B cell (primary cell): ENCODE results near the gene PREB. TPM values are rescaled to one million over a fixed set of nuclear protein-coding genes. Genes with fewer than 3 reads are reported as not detected.

Source experiments
- ATAC-seq: fragments of 200-7000 bp; cut with Tn5 transposase; one replicate; pipeline ENCODE4 v1.10.0; 2021; ENCODE audit warnings: low read depth, mild to moderate bottlenecking, moderate number of reproducible peaks, moderate library complexity
- CTCF ChIA-PET: fragments of 350-600 bp; sonication (Branson Sonifier 250); formaldehyde crosslinking; loops from one replicate; lab custom pipeline; 2021; ENCODE audit warnings: antibody characterized with exemption, inconsistent platforms; lab: Charles Lee
- POLR2A ChIA-PET: fragments of 350-600 bp; sonication (Branson Sonifier 250); formaldehyde crosslinking; loops from one replicate; lab custom pipeline; 2021; ENCODE audit warnings: antibody characterized with exemption; lab: Charles Lee
- DNase-seq: peaks from one replicate; pipeline ENCODE4 v3.0.0; 2013
- H2AFZ ChIP-seq: 2 replicates; pipeline ENCODE4 v1.6.1; 2012; ENCODE audit warnings: mild to moderate bottlenecking, low read depth, low read length; ENCODE audit not compliant: insufficient read depth, poor library complexity, severe bottlenecking
- H3K27ac ChIP-seq, 2 donors: 1 replicate in 1 of 2; 2 replicates in 1 of 2; pipeline ENCODE4 v1.5.1; 2012 to 2013; ENCODE audit warnings: low read length in 2 of 2, mild to moderate bottlenecking in 2 of 2, moderate library complexity in 1 of 2
- H3K27me3 ChIP-seq, 4 experiments: fragments of 200-600 bp in 1 of 4; sonication (generic) in 1 of 4; replicated peaks in 1 of 4; 1 replicate in 2 of 4; 2 replicates in 2 of 4; pipeline versions ENCODE4 v1.6.1 to v1.7.0; 2013 to 2016; ENCODE audit warnings: low read length in 3 of 4, mild to moderate bottlenecking in 2 of 4, mixed read lengths in 1 of 4, moderate library complexity in 1 of 4; ENCODE audit not compliant: insufficient read depth in 4 of 4, control insufficient read depth in 3 of 4; ENCODE audit errors: control extremely low read depth in 1 of 4
- H3K36me3 ChIP-seq, 2 experiments: replicated peaks in 1 of 2; 1 replicate in 1 of 2; 2 replicates in 1 of 2; pipeline versions ENCODE4 v1.6.1 to v1.7.1; 2013; ENCODE audit warnings: low read length in 1 of 2; ENCODE audit not compliant: insufficient read depth in 2 of 2, control insufficient read depth in 1 of 2; ENCODE audit errors: control extremely low read depth in 1 of 2, extremely low read depth in 1 of 2
- H3K4me1 ChIP-seq, 2 donors: fragments of 200-600 bp in 1 of 2; sonication (generic) in 1 of 2; 1 replicate in 1 of 2; 2 replicates in 1 of 2; pipeline versions ENCODE4 v1.5.1 to v1.6.1; 2013 to 2017; ENCODE audit warnings: low read length in 2 of 2; ENCODE audit not compliant: control insufficient read depth in 2 of 2, insufficient read depth in 2 of 2
- H3K4me2 ChIP-seq: replicated peaks from 2 replicates; pipeline ENCODE3; 2012; ENCODE audit warnings: mild to moderate bottlenecking, low read depth, low read length; ENCODE audit not compliant: poor library complexity, severe bottlenecking
- H3K4me3 ChIP-seq, 5 experiments: fragments of 200-600 bp in 1 of 5; sonication (generic) in 1 of 5; 1 replicate in 3 of 5; 2 replicates in 2 of 5; pipeline versions ENCODE4 v1.5.1 to v1.7.0; 2011 to 2016; ENCODE audit warnings: low read length in 4 of 5, mild to moderate bottlenecking in 4 of 5, low read depth in 2 of 5, control low read depth in 1 of 5, moderate library complexity in 1 of 5; ENCODE audit not compliant: insufficient read depth in 1 of 5; ENCODE audit errors: control extremely low read depth in 1 of 5, extremely low read depth in 1 of 5
- H3K79me2 ChIP-seq: fragments of 200-600 bp; sonication (generic); one replicate; pipeline ENCODE4 v1.6.0; 2016; ENCODE audit warnings: low read length; ENCODE audit not compliant: control insufficient read depth, insufficient read depth
- H3K9ac ChIP-seq: fragments of 200-600 bp; sonication (generic); 2 replicates; pipeline ENCODE4 v1.6.1; 2017; ENCODE audit warnings: mild to moderate bottlenecking, low read length, moderate library complexity
- H3K9me3 ChIP-seq, 3 donors: one replicate each; pipeline versions ENCODE4 v1.6.1 to v1.7.1; 2013; ENCODE audit warnings: low read length in 2 of 3; ENCODE audit not compliant: control insufficient read depth in 2 of 3, insufficient read depth in 1 of 3; ENCODE audit errors: control extremely low read depth in 1 of 3
- H4K20me1 ChIP-seq: 2 replicates; pipeline ENCODE4 v1.6.0; 2012; ENCODE audit warnings: mild to moderate bottlenecking, low read length; ENCODE audit not compliant: insufficient read depth, control insufficient read depth, poor library complexity, severe bottlenecking
- H3K27ac Mint-ChIP-seq: one replicate; pipeline ENCODE4 v1.8.0; 2021; ENCODE audit warnings: mixed read lengths
- H3K27me3 Mint-ChIP-seq: one replicate; pipeline ENCODE4 v1.8.0; 2021; ENCODE audit warnings: mixed read lengths
- H3K4me1 Mint-ChIP-seq: one replicate; pipeline ENCODE4 v1.8.0; 2021; ENCODE audit warnings: mixed read lengths
- H3K4me3 Mint-ChIP-seq: one replicate; pipeline ENCODE4 v1.8.0; 2021; ENCODE audit warnings: mixed read lengths
- H3K9me3 Mint-ChIP-seq: one replicate; pipeline ENCODE4 v1.8.0; 2022; ENCODE audit warnings: mixed read lengths; ENCODE audit not compliant: insufficient read depth
- EZH2 ChIP-seq: IDR thresholded peaks from 2 replicates; pipeline ENCODE4 v1.6.1; 2012; ENCODE audit warnings: borderline replicate concordance, low read depth, mild to moderate bottlenecking, moderate library complexity, low read length; ENCODE audit not compliant: insufficient read depth, poor library complexity, severe bottlenecking
- WGBS: methylation state at CpG from one replicate; pipeline ENCODE4 v1.1.5; 2013; ENCODE audit warnings: missing lambda C conversion rate; ENCODE audit not compliant: insufficient coverage; 5-methylcytosine and 5-hydroxymethylcytosine counted together
- intact Hi-C: fragments of 100-400 bp; cut with micrococcal nuclease; formaldehyde crosslinking; loops from one replicate; pipeline ENCODE4 v1.10.0; 2022
- polyA plus RNA-seq: library from polyadenylated mRNA; depleted of rRNA; stranded (reverse); fragments of >200 nt; gene quantifications from 2 replicates; pipeline ENCODE4 v1.2.3, GENCODE V29; 2012
- total RNA-seq, 2 donors: library from RNA; stranded (reverse); fragments of 120-200 nt in 1 of 2; gene quantifications; 1 replicate in 1 of 2; 2 replicates in 1 of 2; pipeline versions ENCODE4 v1.2.3 to v1.2.4, GENCODE V29; 2013 to 2022
- TF ChIP-seq, protein P1 (sequence below): fragments of 200-600 bp; IDR thresholded peaks from one replicate; pipeline ENCODE4 v1.8.0; 2022; ENCODE audit warnings: antibody characterized with exemption, mild to moderate bottlenecking

The PREB gene
- total and polyA plus RNA-seq, 2 donors (not counting 1 experiment from before 2014, with no cell fraction given): 46.0 to 88.9 TPM

- DNase-seq: no peak
- Histone ChIP-seq H3K27me3 (peaks cover 0 to 8% (median 0%) of the 10 kb centered on the region in 4 experiments), H3K4me2 (no peak overlapping the region), H3K9ac (no peak overlapping the region), H3K4me3 (no peak overlapping the region), H3K4me1 (no peaks in the 10 kb centered on the region), H3K36me3 (no peaks in the 10 kb centered on the region), H3K27ac (no peak overlapping the region), H4K20me1 (no peaks in the 10 kb centered on the region), H3K79me2 (no peaks in the 10 kb centered on the region), H3K9me3 (no peaks in the 10 kb centered on the region), H2AFZ (no peak overlapping the region)
- intact Hi-C loops: no loop called here
- H3K27ac Mint-ChIP-seq: no peak overlapping the region
- no peak for TF ChIP-seq EZH2
- TF ChIP-seq, protein P1, sequence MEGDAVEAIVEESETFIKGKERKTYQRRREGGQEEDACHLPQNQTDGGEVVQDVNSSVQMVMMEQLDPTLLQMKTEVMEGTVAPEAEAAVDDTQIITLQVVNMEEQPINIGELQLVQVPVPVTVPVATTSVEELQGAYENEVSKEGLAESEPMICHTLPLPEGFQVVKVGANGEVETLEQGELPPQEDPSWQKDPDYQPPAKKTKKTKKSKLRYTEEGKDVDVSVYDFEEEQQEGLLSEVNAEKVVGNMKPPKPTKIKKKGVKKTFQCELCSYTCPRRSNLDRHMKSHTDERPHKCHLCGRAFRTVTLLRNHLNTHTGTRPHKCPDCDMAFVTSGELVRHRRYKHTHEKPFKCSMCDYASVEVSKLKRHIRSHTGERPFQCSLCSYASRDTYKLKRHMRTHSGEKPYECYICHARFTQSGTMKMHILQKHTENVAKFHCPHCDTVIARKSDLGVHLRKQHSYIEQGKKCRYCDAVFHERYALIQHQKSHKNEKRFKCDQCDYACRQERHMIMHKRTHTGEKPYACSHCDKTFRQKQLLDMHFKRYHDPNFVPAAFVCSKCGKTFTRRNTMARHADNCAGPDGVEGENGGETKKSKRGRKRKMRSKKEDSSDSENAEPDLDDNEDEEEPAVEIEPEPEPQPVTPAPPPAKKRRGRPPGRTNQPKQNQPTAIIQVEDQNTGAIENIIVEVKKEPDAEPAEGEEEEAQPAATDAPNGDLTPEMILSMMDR: no peak
- H3K27me3 Mint-ChIP-seq: peaks cover 31% of the 10 kb centered on the region
- no peaks in the 10 kb centered on the region for H3K4me1 Mint-ChIP-seq
- H3K9me3 Mint-ChIP-seq: no peaks in the 10 kb centered on the region
- ChIA-PET POLR2A (no interaction called here), CTCF (no interaction called here)
- ATAC-seq: no peak
- H3K4me3 Mint-ChIP-seq: no peak overlapping the region
- 70% methylated on average over 1 of the region's 2 CpGs for WGBS
Measured at GRCh38 chr2:27145682-27146081, 11.2 kb upstream of the PREB start.

DNA sequence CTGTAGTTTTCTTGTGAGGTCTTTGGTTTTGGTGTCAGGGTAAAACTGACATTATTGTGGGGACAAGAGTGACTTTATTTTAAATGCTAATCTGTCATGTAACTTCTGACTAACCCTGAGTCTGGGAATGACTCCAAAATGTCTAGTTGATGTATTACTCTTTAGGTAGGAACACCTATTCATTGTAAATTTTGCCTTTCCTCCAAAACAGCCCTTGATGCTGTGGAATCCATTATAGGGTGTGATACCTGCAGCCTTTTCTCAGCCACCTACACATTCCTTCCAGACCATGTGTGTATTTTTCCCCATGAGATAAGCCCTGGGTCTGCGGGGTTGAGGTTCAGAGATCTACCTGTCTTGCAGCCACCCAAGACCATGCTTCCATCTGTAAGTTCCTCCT, 8.8 kb upstream of the PREB start:
- Histone ChIP-seq H3K36me3 (no peaks in the 10 kb centered on the region), H3K79me2 (no peaks in the 10 kb centered on the region), H3K9ac (no peak overlapping the region), H3K4me2 (no peak overlapping the region), H3K4me1 (no peaks in the 10 kb centered on the region), H3K27me3 (peaks cover 0 to 8% (median 0%) of the 10 kb centered on the region in 4 experiments), H3K4me3 (no peak overlapping the region), H3K27ac (no peak overlapping the region), H4K20me1 (no peaks in the 10 kb centered on the region), H3K9me3 (no peaks in the 10 kb centered on the region), H2AFZ (no peak overlapping the region)
- Mint-ChIP-seq H3K27ac (no peak overlapping the region), H3K4me1 (no peaks in the 10 kb centered on the region), H3K4me3 (no peak overlapping the region), H3K9me3 (no peaks in the 10 kb centered on the region), H3K27me3 (peaks cover 27% of the 10 kb centered on the region)
- ATAC-seq (no peak), DNase-seq (no peak)
- WGBS: no CpG with 5 or more reads among the region's 1 CpG
- TF ChIP-seq EZH2: no peak
- TF ChIP-seq, protein P1: no peak
- ChIA-PET CTCF (no interaction called here), POLR2A (no interaction called here)
- intact Hi-C loops: no loop called here
